Neural cell (in vitro differentiated cells): ENCODE measurements around the gene NCAPH2. TPM values are rescaled to one million over a fixed set of nuclear protein-coding genes. Genes with fewer than 3 reads are reported as not detected.

ENCODE experiments used
- H2AFZ ChIP-seq: fragments of 200-600, 300-800 bp; sonication (generic), shearing (Covaris generic); 2 replicates; pipeline ENCODE4 v1.6.0; 2014; ENCODE audit warnings: low read depth, mild to moderate bottlenecking, antibody characterized with exemption, low read length, moderate library complexity
- H3F3A ChIP-seq: fragments of 200-600 bp; shearing (Covaris generic); 2 replicates; pipeline ENCODE4 v1.6.1; 2016; ENCODE audit warnings: mild to moderate bottlenecking, moderate library complexity, mixed read lengths, antibody characterized with exemption, low read length; ENCODE audit not compliant: insufficient read depth, poor library complexity, severe bottlenecking
- H3K27ac ChIP-seq: fragments of 200-600, 300-800 bp; sonication (generic), shearing (Covaris generic); 2 replicates; pipeline ENCODE4 v1.5.1; 2014; ENCODE audit warnings: mild to moderate bottlenecking, low read length, moderate library complexity
- H3K27me3 ChIP-seq: fragments of 300-800, 200-600 bp; sonication (generic), shearing (Covaris generic); 2 replicates; pipeline ENCODE4 v1.6.0; 2014; ENCODE audit warnings: mild to moderate bottlenecking, low read depth, low read length, moderate library complexity; ENCODE audit not compliant: insufficient read depth
- H3K36me3 ChIP-seq: fragments of 300-800, 200-600 bp; sonication (generic), shearing (Covaris generic); 2 replicates; pipeline ENCODE4 v1.5.1; 2014; ENCODE audit warnings: mild to moderate bottlenecking, antibody characterized with exemption, low read length, moderate library complexity; ENCODE audit not compliant: insufficient read depth
- H3K4me2 ChIP-seq: fragments of 300-800, 200-600 bp; sonication (generic), shearing (Covaris generic); 2 replicates; pipeline ENCODE4 v1.6.0; 2014; ENCODE audit warnings: mild to moderate bottlenecking, low read length
- H3K4me3 ChIP-seq: fragments of 300-800, 200-600 bp; sonication (generic), shearing (Covaris generic); 2 replicates; pipeline ENCODE4 v1.5.1; 2014; ENCODE audit warnings: mild to moderate bottlenecking, low read length, moderate library complexity
- H3K79me2 ChIP-seq: fragments of 200-600 bp; shearing (Covaris generic); replicated peaks from 2 replicates; pipeline ENCODE4 v1.6.0; 2014; ENCODE audit warnings: mild to moderate bottlenecking, low read length, moderate library complexity; ENCODE audit not compliant: insufficient read depth
- H3K9ac ChIP-seq: fragments of 300-800, 200-600 bp; sonication (generic), shearing (Covaris generic); 2 replicates; pipeline ENCODE4 v1.6.1; 2016; ENCODE audit warnings: mild to moderate bottlenecking, low read length, mixed read lengths
- H3K9me2 ChIP-seq: fragments of 200-600 bp; shearing (Covaris generic); 2 replicates; pipeline ENCODE4 v1.6.1; 2016; ENCODE audit warnings: mild to moderate bottlenecking, low read length, mixed read lengths; ENCODE audit not compliant: insufficient read depth
- H3K9me3 ChIP-seq: fragments of 200-600, 300-800 bp; sonication (generic), shearing (Covaris generic); 2 replicates; pipeline ENCODE4 v1.6.1; 2016; ENCODE audit warnings: mild to moderate bottlenecking, mixed run types, low read length, moderate library complexity, mixed read lengths
- H4K20me1 ChIP-seq: fragments of 200-600 bp; shearing (Covaris generic); 2 replicates; pipeline ENCODE4 v1.6.1; 2016; ENCODE audit warnings: mild to moderate bottlenecking, mixed run types; ENCODE audit not compliant: insufficient read depth
- EP300 ChIP-seq: fragments of 450-650 bp; conservative IDR thresholded peaks from 2 replicates; pipeline ENCODE4 v1.6.1; 2014; ENCODE audit warnings: antibody characterized with exemption, mild to moderate bottlenecking, moderate library complexity; ENCODE audit not compliant: poor library complexity, severe bottlenecking
- EZH2 ChIP-seq: fragments of 200-600, 300-800 bp; shearing (Covaris generic), sonication (generic); IDR thresholded peaks from 2 replicates; pipeline ENCODE4 v1.6.1; 2014; ENCODE audit warnings: antibody characterized with exemption, low read length, borderline replicate concordance, mild to moderate bottlenecking; ENCODE audit not compliant: insufficient read depth, poor library complexity, severe bottlenecking
- MXI1 ChIP-seq: fragments of 450-650 bp; conservative IDR thresholded peaks from 2 replicates; pipeline ENCODE4 v1.6.1; 2014; ENCODE audit warnings: antibody characterized with exemption, mild to moderate bottlenecking; ENCODE audit not compliant: poor library complexity, severe bottlenecking
- POLR2AphosphoS5 ChIP-seq: IDR thresholded peaks from 2 replicates; pipeline ENCODE4 v1.6.1; 2012
- RAD21 ChIP-seq: fragments of 450-650 bp; conservative IDR thresholded peaks from 2 replicates; pipeline ENCODE4 v1.6.1; 2014; ENCODE audit warnings: antibody characterized with exemption, mild to moderate bottlenecking, moderate library complexity
- SMC3 ChIP-seq: fragments of 450-650 bp; conservative IDR thresholded peaks from 2 replicates; pipeline ENCODE4 v1.6.1; 2014; ENCODE audit warnings: antibody characterized with exemption, mild to moderate bottlenecking, moderate library complexity; ENCODE audit not compliant: poor library complexity
- TAF1 ChIP-seq: IDR thresholded peaks from 2 replicates; pipeline ENCODE4 v1.6.1; 2012; ENCODE audit warnings: low read depth
- polyA plus RNA-seq: library from polyadenylated mRNA; depleted of rRNA; stranded (reverse); fragments of >200 nt; gene quantifications from 2 replicates; pipeline ENCODE4 v1.2.3, GENCODE V29; 2014
- TF ChIP-seq, protein P1 (sequence below): IDR thresholded peaks from 2 replicates; pipeline ENCODE4 v1.6.1; 2012; ENCODE audit warnings: borderline replicate concordance
- TF ChIP-seq, protein P2 (sequence below): fragments of 450-650 bp; IDR thresholded peaks from 2 replicates; pipeline ENCODE4 v1.5.1; 2014; ENCODE audit warnings: antibody characterized with exemption, mild to moderate bottlenecking, moderate library complexity; ENCODE audit not compliant: poor library complexity, severe bottlenecking

NCAPH2 gene
- polyA plus RNA-seq, 1 donor from 2014 or later = 81.1 TPM

DNA sequence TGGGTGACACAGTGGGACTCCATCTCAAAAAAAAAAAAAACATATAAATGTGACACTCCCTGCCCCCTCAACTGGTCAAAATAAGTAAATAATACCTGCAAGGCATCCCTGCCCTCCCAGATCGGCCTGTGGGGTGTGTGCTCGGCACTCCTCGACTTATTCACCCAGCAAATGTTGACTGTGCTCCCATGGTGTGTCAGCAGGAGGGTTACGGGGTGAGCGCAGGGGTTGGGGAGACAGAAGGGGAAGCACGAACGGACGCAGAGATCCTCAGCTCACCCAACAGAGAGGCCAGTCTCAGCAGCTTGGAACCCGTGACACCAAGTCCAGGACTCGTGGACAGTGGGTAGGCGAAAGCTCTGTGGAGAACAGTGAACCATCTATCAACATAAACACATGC lies 28.3 kb upstream of the NCAPH2 start:
- Histone ChIP-seq H3K27me3 (peaks cover 32% of the 10 kb centered on the region), H3K27ac (no peak overlapping the region), H3K9me3 (no peaks in the 10 kb centered on the region), H2AFZ (no peak overlapping the region), H3K4me2 (no peak overlapping the region), H3K9ac (no peak overlapping the region), H3F3A (no peaks in the 10 kb centered on the region), H3K79me2 (no peaks in the 10 kb centered on the region), H3K36me3 (no peaks in the 10 kb centered on the region), H3K9me2 (no peaks in the 10 kb centered on the region), H4K20me1 (no peaks in the 10 kb centered on the region), H3K4me3 (no peak overlapping the region)
- TF ChIP-seq MXI1 (no peak), POLR2AphosphoS5 (no peak), TAF1 (no peak), EZH2 (no peak), EP300 (no peak), SMC3 (no peak), RAD21 (no peak)
- TF ChIP-seq, protein P1, sequence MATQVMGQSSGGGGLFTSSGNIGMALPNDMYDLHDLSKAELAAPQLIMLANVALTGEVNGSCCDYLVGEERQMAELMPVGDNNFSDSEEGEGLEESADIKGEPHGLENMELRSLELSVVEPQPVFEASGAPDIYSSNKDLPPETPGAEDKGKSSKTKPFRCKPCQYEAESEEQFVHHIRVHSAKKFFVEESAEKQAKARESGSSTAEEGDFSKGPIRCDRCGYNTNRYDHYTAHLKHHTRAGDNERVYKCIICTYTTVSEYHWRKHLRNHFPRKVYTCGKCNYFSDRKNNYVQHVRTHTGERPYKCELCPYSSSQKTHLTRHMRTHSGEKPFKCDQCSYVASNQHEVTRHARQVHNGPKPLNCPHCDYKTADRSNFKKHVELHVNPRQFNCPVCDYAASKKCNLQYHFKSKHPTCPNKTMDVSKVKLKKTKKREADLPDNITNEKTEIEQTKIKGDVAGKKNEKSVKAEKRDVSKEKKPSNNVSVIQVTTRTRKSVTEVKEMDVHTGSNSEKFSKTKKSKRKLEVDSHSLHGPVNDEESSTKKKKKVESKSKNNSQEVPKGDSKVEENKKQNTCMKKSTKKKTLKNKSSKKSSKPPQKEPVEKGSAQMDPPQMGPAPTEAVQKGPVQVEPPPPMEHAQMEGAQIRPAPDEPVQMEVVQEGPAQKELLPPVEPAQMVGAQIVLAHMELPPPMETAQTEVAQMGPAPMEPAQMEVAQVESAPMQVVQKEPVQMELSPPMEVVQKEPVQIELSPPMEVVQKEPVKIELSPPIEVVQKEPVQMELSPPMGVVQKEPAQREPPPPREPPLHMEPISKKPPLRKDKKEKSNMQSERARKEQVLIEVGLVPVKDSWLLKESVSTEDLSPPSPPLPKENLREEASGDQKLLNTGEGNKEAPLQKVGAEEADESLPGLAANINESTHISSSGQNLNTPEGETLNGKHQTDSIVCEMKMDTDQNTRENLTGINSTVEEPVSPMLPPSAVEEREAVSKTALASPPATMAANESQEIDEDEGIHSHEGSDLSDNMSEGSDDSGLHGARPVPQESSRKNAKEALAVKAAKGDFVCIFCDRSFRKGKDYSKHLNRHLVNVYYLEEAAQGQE = no peak
- TF ChIP-seq, protein P2, sequence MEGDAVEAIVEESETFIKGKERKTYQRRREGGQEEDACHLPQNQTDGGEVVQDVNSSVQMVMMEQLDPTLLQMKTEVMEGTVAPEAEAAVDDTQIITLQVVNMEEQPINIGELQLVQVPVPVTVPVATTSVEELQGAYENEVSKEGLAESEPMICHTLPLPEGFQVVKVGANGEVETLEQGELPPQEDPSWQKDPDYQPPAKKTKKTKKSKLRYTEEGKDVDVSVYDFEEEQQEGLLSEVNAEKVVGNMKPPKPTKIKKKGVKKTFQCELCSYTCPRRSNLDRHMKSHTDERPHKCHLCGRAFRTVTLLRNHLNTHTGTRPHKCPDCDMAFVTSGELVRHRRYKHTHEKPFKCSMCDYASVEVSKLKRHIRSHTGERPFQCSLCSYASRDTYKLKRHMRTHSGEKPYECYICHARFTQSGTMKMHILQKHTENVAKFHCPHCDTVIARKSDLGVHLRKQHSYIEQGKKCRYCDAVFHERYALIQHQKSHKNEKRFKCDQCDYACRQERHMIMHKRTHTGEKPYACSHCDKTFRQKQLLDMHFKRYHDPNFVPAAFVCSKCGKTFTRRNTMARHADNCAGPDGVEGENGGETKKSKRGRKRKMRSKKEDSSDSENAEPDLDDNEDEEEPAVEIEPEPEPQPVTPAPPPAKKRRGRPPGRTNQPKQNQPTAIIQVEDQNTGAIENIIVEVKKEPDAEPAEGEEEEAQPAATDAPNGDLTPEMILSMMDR = no peak

DNA sequence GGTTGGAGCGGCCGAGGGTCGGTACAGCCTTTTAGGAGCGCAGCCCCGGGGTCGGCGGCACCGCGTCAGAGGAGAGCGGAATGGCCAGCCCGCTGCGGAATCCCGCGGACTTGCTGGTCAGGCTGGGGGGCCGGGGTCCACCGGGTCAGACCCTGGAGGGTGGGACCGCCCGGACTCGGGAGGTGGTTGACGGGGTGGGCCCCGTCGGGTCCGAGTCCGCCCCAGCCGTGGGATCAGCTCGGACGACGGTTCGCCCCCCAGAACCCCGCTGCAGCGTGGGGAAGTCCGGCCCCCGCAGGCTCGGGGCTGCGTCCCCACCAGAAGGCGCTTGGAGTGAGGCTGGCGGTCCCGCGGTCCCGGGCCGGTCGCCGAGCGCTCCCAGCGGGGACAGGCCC lies 27.0 kb upstream of the NCAPH2 start:
- no peak overlapping the region for H3K9ac ChIP-seq
- no peaks in the 10 kb centered on the region for H3K79me2 ChIP-seq
- no peaks in the 10 kb centered on the region for H3F3A ChIP-seq
- H2AFZ ChIP-seq = no peak overlapping the region
- H4K20me1 ChIP-seq = no peaks in the 10 kb centered on the region
- H3K27me3 ChIP-seq = peaks cover 32% of the 10 kb centered on the region
- no peaks in the 10 kb centered on the region for H3K9me3 ChIP-seq
- no peak overlapping the region for H3K4me3 ChIP-seq
- no peak overlapping the region for H3K27ac ChIP-seq
- H3K4me2 ChIP-seq = no peak overlapping the region
- TF ChIP-seq SMC3 (no peak), TAF1 (no peak), RAD21 (no peak), EZH2 (no peak), EP300 (no peak), POLR2AphosphoS5 (no peak), MXI1 (no peak)
- TF ChIP-seq, protein P1 = no peak
- TF ChIP-seq, protein P2 = no peak
- H3K36me3 ChIP-seq = no peaks in the 10 kb centered on the region
- H3K9me2 ChIP-seq = no peaks in the 10 kb centered on the region
